ENCODE results near the gene APOC3. TPM values are rescaled to one million over a fixed set of nuclear protein-coding genes. Genes with fewer than 3 reads are reported as not detected.

Gene APOC3
- total RNA-seq, 3 donors from 2014 or later: not detected

- Histone ChIP-seq H3K4me1 (peaks cover 0 to 9% of the 10 kb centered on the region in 2 donors), H3K27ac (peak within 1 kb of the TSS; percentile 82 to 88), H3K27me3 (peaks cover 0 to 4% of the 10 kb centered on the region in 2 donors), H3K9me3 (no peaks in the 10 kb centered on the region), H3K36me3 (no peaks in the 10 kb centered on the region), H3K4me3 (peak within 1 kb of the TSS; percentile 84 to 98 (median 86))
- DNase-seq (ENCODE audit: low spot score in 2 of 2): peak; percentile 67 to 81
- TF ChIP-seq POLR2A (IDR thresholded peaks at IDR 0.05) (peak; percentile 65), CTCF (IDR thresholded peaks at IDR 0.05) (peak in 2 of 3 donors; percentile 30 to 34), POLR2AphosphoS5 (IDR thresholded peaks at IDR 0.05) (peak; percentile 16 to 71 (median 55))
- intact Hi-C loops (cut with DNase I; ENCODE audit: low total_unique reads): no loop called here
Measured at GRCh38 chr11:116787786-116788486, 41.8 kb upstream of the APOC3 start, which contains the start of gene ZPR1. Gene ZPR1, minus strand, starts transcription at chr11:116788023. Its CDS starts 33 bp downstream, at chr11:116787990.

GRCh38 chr11:116788534-116788933, 41.2 kb upstream of the APOC3 start:
- no peak for TF ChIP-seq POLR2A (IDR thresholded peaks at IDR 0.05)
- TF ChIP-seq POLR2AphosphoS5 (IDR thresholded peaks at IDR 0.05): no peak
- no peak for TF ChIP-seq CTCF (IDR thresholded peaks at IDR 0.05)
- Histone ChIP-seq H3K4me1 (peaks cover 0 to 9% of the 10 kb centered on the region in 2 donors), H3K9me3 (no peaks in the 10 kb centered on the region), H3K4me3 (peak overlapping the region; percentile 84 to 98 (median 86)), H3K27ac (peak overlapping the region; percentile 82 to 88), H3K27me3 (peaks cover 0 to 4% of the 10 kb centered on the region in 2 donors), H3K36me3 (no peaks in the 10 kb centered on the region)
- intact Hi-C loops (cut with DNase I; ENCODE audit: low total_unique reads): no loop called here
- no peak for DNase-seq (ENCODE audit: low spot score in 2 of 2)

- Histone ChIP-seq H3K4me3 (peak overlapping the region in 1 of 3 donors; percentile 84), H3K9me3 (no peaks in the 10 kb centered on the region), H3K36me3 (no peaks in the 10 kb centered on the region), H3K4me1 (peaks cover 0 to 9% of the 10 kb centered on the region in 2 donors), H3K27me3 (peaks cover 0 to 4% of the 10 kb centered on the region in 2 donors), H3K27ac (no peak overlapping the region)
- TF ChIP-seq CTCF (IDR thresholded peaks at IDR 0.05): no peak
- TF ChIP-seq POLR2AphosphoS5 (IDR thresholded peaks at IDR 0.05): no peak
- TF ChIP-seq POLR2A (IDR thresholded peaks at IDR 0.05): no peak
- intact Hi-C loops (cut with DNase I; ENCODE audit: low total_unique reads): no loop called here
- DNase-seq (ENCODE audit: low spot score in 2 of 2): no peak
Measured at GRCh38 chr11:116788975-116789374, 40.7 kb upstream of the APOC3 start.

GRCh38 chr11:116790167-116791001, 39.3 kb upstream of the APOC3 start:
- Histone ChIP-seq H3K4me3 (no peak overlapping the region), H3K36me3 (no peaks in the 10 kb centered on the region), H3K4me1 (peaks cover 0 to 9% of the 10 kb centered on the region in 2 donors), H3K27me3 (peaks cover 0 to 4% of the 10 kb centered on the region in 2 donors), H3K9me3 (no peaks in the 10 kb centered on the region), H3K27ac (no peak overlapping the region)
- TF ChIP-seq POLR2AphosphoS5 (IDR thresholded peaks at IDR 0.05): no peak
- TF ChIP-seq POLR2A (IDR thresholded peaks at IDR 0.05): no peak
- no peak for TF ChIP-seq CTCF (IDR thresholded peaks at IDR 0.05)
- DNase-seq (ENCODE audit: low spot score in 2 of 2): no peak
- intact Hi-C loops (cut with DNase I; ENCODE audit: low total_unique reads): no loop called here
